NCI-H460 (cell line): ENCODE measurements around the gene RASA3. TPM values are rescaled to one million over a fixed set of nuclear protein-coding genes. Genes with fewer than 3 reads are reported as not detected.
"Not testable (repeated sequence)": the region's sequence is repeated elsewhere in the genome, so short reads cannot be mapped to it uniquely, and the experiment has no call there.

Source experiments
- DNase-seq: peaks from one replicate; pipeline ENCODE4 v3.0.0-alpha.2; 2016; ENCODE audit warnings: low read depth; ENCODE audit errors: extremely low read depth
- polyA plus RNA-seq: library from polyadenylated mRNA; depleted of rRNA; stranded (reverse); fragments of >200 nt; gene quantifications from 2 replicates; pipeline ENCODE4 v1.2.3, GENCODE V29; 2014; cell fraction: nucleus; rRNA removed
- total RNA-seq: library from RNA; depleted of rRNA; stranded (reverse); fragments of >200 nt; shearing (Covaris generic); gene quantifications from 2 replicates; pipeline ENCODE4 v1.2.3, GENCODE V29; 2014; rRNA removed

Gene RASA3, protein sequence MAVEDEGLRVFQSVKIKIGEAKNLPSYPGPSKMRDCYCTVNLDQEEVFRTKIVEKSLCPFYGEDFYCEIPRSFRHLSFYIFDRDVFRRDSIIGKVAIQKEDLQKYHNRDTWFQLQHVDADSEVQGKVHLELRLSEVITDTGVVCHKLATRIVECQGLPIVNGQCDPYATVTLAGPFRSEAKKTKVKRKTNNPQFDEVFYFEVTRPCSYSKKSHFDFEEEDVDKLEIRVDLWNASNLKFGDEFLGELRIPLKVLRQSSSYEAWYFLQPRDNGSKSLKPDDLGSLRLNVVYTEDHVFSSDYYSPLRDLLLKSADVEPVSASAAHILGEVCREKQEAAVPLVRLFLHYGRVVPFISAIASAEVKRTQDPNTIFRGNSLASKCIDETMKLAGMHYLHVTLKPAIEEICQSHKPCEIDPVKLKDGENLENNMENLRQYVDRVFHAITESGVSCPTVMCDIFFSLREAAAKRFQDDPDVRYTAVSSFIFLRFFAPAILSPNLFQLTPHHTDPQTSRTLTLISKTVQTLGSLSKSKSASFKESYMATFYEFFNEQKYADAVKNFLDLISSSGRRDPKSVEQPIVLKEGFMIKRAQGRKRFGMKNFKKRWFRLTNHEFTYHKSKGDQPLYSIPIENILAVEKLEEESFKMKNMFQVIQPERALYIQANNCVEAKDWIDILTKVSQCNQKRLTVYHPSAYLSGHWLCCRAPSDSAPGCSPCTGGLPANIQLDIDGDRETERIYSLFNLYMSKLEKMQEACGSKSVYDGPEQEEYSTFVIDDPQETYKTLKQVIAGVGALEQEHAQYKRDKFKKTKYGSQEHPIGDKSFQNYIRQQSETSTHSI
- total RNA-seq = 12.4 and 14.2 TPM in 2 replicates
- 11.7 and 16.6 TPM in 2 replicates for polyA plus RNA-seq

DNA sequence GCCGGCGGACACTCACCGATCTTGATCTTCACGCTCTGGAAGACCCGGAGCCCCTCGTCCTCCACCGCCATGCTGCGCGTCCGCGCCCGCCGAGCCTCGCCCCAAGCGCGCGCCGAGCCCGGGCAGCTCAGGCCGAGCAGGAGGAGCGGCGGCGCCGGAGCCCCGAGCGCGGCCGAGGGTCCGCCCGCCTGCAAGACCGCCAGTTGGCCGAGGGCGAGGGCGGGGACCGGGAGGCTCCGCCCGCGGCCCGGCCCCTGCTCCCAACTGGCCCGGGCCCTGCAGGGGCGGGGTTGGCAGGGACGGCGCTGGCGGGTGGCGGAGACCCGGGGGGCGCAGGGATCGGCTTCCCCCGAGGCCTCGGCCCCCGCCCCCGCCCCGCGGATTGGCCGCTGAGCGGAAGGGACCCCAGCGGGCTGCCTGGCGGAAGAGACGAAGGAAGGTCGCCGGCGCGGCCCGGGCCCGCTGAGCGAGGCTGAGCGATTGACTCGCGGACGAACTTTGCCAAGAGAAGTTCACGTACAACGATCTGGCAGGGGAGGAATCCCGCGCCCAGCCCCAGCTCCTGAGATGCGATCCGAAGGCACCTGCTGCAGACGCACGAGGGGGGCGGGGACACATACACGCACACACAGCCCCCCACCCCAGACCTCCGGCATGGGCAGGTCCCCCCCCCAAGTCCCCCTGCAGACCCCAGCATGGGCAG, at the start of gene RASA3:
TSS of gene RASA3 (minus strand) at position 205 of the 703 bp plus-strand sequence. CDS start at position 71, 134 bp downstream.
- peak; percentile 41 for DNase-seq

DNA sequence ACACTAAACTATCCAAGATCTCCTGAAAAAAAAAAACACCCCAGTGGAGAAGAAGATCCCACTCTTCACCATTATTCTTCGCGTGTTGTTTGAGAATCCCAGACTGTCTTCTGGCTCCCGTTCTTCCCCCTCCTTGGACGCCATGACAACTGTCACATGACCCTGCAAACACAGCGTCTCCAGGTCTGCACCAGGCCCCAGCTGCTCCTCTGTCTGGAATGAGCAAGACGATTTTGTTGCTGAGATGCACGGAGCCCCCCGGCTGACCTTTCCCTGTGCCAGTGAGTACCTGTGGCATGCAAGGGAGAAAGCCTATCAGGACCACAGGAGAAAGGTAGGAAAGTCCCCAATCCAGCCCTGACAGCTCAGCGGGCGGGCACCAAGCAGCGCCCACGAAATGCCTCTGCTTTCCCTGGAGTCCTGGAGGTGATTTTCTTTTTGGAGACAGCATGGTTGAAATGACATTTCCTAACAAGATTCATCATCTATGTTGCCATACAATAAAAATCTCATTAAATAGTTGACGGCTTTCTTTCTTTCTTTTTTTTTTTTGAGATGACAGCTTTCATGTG, 46.8 kb upstream of the RASA3 start, which contains the start of gene CFAP97D2:
TSS of gene CFAP97D2 (plus strand) at position 171 of the 572 bp plus-strand sequence. CDS start at position 245, 74 bp downstream.
- no peak for DNase-seq

DNA sequence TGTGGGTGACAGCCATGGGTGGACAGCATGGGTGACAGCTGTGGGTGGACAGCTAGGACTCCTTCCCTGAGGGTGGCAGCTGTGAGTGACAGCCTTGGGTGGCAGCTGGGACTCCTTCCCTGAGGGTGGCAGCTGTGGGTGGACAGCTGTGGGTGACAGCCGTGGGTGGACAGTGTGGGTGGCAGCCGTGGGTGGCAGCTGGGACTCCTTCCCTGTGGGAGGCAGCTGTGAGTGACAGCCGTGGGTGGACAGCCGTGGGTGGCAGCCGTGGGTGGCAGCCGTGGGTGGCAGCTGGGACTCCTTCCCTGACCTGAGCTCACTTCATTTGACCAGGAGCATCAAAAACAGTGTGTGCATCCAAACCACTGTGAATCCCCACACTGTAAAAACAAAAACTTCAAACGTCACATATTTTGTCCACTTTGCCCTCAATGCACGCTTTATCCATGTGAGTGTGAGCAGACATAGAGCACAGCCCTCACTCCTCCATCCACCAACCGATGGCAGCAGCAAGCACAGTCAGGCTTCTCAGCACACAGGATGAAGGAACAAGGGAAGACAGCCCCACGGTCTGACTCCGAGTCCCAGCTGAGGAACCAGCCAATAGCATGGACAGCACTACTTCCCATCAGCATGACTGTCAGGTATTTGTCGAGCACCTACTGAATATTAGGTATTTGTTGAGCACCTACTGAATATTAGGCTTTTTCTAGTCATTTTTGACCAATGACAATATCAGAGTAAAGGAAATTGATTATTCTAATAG, 45.0 kb upstream of the RASA3 start:
- no peak for DNase-seq

DNA sequence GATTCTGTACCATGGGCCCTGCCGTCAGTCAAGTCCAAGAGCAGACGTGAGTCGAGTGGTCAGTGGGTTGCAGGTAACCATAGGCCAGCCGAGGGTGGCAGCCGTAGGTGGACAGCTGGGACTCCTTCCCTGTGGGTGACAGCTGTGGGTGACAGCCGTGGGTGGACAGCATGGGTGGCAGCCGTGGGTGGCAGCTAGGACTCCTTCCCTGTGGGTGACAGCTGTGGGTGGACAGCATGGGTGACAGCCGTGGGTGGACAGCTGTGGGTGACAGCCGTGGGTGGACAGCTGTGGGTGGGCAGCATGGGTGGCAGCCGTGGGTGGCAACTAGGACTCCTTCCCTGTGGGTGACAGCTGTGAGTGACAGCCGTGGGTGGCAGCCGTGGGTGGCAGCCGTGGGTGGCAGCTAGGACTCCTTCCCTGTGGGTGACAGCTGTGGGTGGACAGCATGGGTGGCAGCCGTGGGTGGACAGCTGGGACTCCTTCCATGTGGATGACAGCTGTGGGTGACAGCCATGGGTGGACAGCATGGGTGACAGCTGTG, 44.0 kb upstream of the RASA3 start:
- not testable (repeated sequence) for DNase-seq

DNA sequence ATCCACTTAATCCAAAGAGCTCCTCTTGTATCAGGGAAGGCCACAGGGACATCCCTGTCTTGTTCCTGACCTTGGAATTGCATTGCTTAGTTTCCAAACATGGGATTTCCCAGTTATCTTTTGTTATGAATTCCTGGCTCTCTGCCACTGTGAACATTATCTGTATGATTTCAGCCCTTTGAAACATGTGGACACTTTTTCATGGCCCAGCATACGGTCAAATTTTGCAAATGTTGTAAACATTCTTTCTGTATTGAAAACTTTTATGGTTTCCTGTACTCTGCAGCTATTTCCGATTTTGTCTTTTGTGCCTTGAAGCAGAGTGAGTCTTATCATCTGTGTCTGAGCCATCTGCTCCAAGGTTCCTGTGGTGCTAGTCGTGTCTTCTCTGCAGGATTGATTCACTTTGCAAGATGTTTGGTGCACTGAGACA, 42.1 kb upstream of the RASA3 start:
- DNase-seq = no peak

DNA sequence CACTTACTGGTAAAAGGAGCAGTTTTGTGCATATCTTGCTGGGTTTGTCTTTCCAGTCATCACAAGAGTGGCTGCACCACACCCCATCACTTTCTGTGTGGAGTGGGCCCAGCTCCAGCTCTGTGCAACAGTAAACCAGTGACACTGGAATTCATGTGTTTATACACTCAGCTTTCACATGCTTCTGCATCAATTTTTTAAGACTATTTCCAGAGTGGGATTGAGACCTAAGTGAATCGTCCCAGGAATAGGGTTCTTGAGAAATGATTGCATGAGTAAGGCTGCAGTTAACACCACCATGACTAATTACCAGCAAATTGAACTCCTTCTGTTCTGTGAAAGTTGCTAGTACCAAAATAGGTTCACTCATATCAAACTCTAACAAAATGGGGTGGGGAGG, 41.3 kb upstream of the RASA3 start:
- DNase-seq = no peak

DNA sequence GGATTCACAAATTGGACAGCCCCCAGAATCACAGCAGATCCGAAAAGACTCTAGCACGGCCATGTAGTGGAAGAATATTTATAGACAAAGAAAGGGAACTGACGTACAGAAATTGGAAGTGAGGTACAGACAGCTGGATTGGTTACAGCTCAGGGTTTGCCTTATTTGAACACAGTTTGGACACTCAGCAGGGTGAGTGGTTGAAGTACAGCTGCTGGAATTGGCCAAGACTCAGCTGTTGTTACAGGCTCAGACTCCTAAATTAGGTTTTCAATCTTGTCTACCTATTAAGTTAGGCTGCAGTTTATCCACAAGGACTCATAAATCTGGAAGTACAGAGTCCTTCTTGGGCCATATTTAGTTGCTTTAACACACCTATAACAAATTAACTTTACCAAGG, 40.8 kb upstream of the RASA3 start:
- no peak for DNase-seq

DNA sequence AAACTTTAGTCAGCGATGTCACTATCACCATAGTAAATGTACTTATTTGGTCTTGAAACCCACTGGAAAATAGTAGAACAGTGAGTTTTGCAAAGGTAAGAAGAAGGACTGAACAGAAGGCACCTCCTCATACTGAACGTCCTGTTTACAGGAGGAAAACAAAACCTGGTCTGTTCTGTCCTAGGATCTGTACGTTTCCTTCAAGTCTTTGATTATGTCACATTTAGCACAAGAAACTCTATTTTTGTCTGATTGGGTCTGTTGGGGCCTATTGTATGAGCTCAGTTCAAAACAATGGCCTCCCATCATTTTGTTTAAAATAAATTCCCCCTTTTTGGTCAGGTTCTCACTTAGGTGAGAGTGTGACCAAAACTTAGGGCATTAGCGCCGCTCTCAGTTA, 35.5 kb upstream of the RASA3 start:
- no peak for DNase-seq

DNA sequence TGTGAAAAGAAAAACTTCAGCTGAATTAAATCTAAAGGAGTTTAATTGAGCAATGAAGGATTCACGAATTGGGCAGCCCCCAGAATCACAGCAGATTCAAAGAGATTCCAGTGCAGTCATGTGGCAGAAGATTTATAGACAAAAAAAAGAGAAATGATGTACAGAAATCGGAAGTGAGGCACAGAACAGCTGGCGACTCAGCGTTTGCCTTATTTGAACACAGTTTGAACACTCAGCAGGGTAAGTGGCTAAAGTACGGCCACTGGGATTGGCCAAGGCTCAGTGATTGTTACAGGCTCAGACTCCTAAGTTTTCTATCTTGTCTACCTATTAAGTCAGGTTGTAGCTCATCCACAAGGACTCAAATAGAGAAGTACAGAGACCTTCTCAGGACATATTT, 35.0 kb upstream of the RASA3 start:
- no peak for DNase-seq

DNA sequence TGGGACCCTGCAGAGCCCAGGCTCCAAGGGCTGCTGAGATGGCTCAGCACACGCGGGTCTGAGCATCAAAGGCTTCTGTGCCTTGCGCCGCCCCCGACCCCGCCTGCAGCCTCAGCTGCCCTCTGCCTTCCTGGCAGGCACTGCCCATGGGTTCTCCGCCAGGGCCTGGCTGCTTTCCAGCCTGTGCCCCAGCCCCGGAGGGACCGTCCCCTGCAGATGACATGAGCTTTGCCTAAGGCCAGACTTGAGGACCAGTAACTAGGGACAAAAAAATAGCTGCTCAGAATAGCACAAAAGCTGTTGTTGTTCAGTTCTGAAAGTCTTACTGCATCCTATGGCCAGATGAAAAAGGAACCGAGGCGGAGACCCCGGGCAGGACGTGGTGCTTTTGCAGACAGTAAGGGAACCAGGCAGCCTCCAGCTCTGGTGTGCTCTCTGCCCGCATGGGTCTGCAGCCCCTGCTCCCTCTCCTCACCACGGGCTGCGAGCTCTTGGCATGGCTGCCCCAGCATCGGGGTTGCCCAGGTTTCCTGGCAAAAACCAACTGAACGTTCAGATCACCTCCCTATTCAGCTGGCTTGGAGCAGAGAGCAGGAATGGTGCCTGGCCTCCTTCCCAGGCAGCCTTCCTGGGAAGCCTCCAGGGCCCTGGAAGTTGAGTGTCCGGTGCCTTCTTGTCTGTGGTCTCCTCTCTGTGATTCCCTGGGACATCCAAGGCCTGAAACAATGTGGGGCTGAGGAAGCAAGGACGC, 34.1 kb upstream of the RASA3 start:
- DNase-seq = no peak

DNA sequence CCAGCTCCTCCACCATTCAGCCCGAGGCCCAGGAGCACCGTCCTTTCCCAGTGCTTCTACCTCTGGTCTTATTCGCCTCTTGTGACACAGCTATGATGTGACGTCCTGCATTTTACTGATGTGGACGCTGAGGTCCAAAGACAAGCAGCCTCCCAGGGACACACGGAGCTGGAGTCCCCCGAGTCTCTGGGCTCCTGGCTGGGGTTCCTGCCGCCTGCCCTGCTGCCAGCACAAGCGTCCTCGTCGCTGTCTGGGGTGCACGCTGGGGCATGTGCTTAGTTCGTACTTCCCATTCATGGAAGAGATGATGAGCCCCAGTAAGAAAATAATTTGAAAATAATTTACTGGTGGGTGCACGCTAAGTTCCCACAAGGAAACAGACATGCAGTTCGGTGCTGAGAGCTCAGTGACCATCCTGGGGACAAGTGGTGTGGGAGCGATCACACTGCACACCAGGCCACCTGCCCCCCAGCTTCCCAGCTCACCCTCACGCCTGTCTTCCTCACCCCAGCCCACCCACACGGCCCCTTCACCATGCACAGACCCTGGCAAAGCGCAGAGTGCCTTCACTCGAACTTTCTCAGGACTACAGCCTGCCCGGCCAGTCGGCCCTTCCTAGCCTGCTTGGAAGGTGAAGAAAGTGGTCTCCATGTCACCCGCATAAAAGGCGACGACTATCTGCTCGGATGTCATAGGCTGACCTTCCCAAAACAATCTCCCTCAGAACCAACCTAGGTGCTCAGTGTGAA, 32.4 kb upstream of the RASA3 start:
- DNase-seq = no peak

DNA sequence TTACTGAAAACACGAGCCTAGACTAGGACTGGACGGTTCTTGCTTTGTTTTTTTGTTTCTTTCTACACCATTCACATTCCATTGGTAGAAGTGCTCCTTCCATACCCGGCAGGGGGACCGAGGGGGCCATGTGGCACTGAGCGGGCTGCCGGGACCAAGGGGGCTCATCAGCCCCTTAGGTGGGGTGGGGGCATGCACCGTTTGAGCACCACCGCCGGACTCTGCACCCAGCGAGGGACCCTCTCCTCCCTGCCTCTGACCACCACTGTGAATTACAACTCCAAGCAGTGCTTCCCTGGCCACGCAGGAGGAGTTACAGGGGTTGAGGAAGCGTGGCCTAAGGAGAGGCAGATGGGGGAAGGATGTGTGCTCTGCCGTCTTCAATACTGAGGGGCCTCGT, 31.6 kb upstream of the RASA3 start:
- no peak for DNase-seq

DNA sequence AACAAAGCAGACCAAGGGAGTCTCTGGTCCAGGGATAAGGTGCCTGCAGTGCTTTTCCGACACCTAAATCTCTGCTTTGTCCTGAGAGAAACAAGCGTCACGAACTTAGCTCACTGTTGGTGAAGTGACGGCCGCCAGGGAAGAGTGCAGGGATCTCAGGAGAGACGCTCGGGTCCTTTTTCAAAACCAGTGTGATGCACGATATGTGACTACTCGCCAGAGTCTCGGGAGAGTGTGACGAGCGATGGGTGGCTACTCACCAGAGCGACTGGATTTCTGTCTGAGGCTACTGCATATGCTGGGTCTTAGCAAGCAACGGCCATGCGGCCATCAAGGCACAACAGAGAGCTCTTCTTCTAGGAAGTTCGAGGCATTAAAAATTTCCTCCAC, 30.1 kb upstream of the RASA3 start:
- no peak for DNase-seq

DNA sequence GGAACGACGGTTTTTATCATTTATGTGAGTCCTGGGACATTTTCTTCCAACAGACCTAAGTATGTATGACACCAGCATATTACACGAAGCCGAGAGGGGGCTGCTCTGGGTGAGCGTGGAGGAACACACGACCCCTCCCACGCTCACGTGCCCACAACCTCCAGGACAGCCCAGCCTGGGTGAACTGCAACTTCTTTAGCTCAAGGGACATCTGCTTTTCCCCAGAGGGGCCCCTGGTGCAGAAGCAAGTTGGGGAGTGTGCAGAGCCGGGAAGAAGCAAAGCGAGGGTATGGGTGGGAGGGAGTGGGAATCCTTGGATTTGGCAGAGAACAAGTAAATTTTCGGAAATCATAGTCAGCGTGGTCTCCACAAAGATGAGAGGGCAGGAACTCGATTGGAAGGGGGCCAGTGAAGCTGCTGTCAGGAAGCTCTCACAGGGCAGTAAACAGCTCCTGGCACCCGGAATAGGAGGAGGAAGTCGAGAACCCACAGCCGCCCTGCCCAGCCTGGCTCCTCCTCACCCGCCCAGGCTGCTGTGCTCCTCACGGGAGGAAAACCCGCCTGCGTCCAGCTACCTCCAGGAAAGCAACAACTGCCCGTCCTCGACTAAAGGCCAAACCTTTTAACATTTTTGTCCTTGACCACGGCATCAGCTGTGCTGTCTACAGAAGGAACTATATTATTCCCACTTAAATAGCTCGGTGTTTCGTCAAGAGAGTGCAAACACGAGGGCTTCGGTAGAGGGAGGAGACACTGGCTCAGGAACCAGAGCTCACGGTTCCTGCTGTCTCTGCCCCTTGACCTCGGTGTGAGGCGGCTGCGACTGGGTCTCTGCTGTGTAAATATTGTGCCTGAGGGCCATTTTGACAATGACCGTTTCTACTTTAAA, 29.5 kb upstream of the RASA3 start:
- no peak for DNase-seq

DNA sequence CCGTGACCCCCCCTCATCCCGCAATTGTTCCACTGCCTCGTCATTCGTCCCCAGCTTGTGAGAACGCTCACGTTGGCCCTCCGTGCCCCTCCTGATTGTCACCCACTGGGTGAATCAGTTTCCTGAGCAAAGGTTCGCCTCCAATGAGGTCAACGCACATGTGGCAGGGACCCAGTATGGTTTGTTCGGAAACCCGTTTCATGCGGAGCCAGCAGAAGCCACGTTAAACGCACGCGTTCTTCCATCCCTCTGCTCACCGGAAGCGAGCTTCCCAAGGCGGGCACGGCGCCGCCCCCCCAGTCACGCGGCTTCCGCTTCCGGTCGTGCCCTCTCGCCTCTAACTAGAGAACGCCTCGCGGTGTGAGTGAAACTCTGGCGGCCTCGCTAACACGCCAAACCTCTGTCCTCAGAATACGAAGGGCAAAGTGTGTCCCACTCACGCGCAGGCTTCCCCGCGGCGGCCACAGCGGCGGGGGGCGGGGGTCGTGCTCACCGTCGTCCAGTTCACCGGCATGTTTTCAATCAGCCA, 28.7 kb upstream of the RASA3 start:
- no peak for DNase-seq

DNA sequence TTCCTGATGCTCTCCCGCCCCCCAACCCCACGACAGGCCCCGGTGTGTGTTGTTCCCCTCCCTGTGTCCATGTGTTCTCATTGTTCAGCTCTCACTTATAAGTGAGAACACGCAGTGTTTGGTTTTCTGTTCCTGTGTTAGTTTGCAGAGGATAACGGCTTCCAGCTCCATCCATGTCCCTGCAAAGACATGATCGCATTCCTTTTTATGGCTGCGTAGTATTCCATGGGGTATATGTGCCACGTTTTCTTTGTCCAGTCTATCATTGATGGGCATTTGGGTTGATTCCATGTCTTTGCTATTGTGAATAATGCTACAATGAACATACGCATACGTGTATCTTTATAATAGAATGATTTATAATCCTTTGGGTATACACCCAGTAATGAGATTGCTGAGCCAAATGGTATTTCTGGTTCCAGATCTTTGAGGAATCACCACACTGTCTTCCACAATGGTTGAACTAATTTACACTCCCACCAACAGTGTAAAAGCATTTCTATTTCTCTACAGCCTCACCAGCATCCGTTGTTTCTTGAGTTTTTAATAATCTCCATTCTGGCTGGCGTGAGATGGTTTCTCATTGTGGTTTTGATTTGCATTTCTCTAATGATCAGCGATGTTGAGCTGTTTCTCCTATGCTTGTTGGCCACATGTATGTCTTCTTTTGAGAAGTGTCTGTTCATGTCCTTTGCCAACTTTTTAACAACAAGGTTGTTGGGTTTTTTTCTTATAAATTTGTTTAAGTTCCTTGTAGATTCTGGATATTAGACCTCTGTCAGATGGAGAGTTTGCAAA, 26.6 kb upstream of the RASA3 start:
- not testable (repeated sequence) for DNase-seq
